Heart right ventricle (tissue), 16 donors: ENCODE results near the gene ZFP57. TPM values are rescaled to one million over a fixed set of nuclear protein-coding genes. Genes with fewer than 3 reads are reported as not detected.

Experiments
- ATAC-seq, 8 donors: fragments of 200-7000 bp; cut with Tn5 transposase; one replicate each; pipeline ENCODE4 v1.9.1; 2020; ENCODE audit warnings: mild to moderate bottlenecking in 8 of 8, moderate library complexity in 8 of 8, moderate number of reproducible peaks in 1 of 8
- DNase-seq, 2 donors: peaks; one replicate each; pipeline ENCODE4 v3.0.0-alpha.2; 2020
- H3K27ac ChIP-seq, 10 donors: fragments of 200-600 bp; sonication (generic) in 2 of 10; one replicate each; pipeline versions ENCODE4 v1.5.0 to v1.8.0; 2020 to 2022; ENCODE audit warnings: mild to moderate bottlenecking in 3 of 10
- H3K27me3 ChIP-seq, 7 donors: fragments of 200-600 bp; one replicate each; pipeline ENCODE4 v1.8.0; 2021 to 2022; ENCODE audit warnings: mild to moderate bottlenecking in 2 of 7
- H3K36me3 ChIP-seq, 9 donors: fragments of 200-600 bp; sonication (generic) in 1 of 9; one replicate each; pipeline versions ENCODE4 v1.5.0 to v1.8.0; 2020 to 2022; ENCODE audit warnings: mild to moderate bottlenecking in 2 of 9
- H3K4me1 ChIP-seq, 9 donors: fragments of 200-600 bp; sonication (generic) in 1 of 9; one replicate each; pipeline versions ENCODE4 v1.5.0 to v1.8.0; 2020 to 2022; ENCODE audit warnings: mild to moderate bottlenecking in 4 of 9
- H3K4me3 ChIP-seq, 10 donors: fragments of 200-600 bp; sonication (generic) in 2 of 10; one replicate each; pipeline versions ENCODE4 v1.5.0 to v1.8.0; 2020 to 2022; ENCODE audit warnings: mild to moderate bottlenecking in 7 of 10, moderate library complexity in 2 of 10
- H3K9me3 ChIP-seq, 11 donors: fragments of 200-600 bp in 10 of 11; sonication (generic) in 2 of 11; one replicate each; pipeline versions ENCODE4 v1.5.0 to v1.8.0; 2013 to 2022; ENCODE audit warnings: mild to moderate bottlenecking in 2 of 11, control low read depth in 1 of 11, moderate library complexity in 1 of 11
- WGBS, 2 donors: extraction: QIAGEN DNeasy Blood & Tissue Kit; methylation state at CpG; one replicate each; pipeline ENCODE4 v1.1.7; 2013; ENCODE audit warnings: inconsistent platforms in 1 of 2; 5-methylcytosine and 5-hydroxymethylcytosine counted together
- intact Hi-C, 10 donors: fragments of 100-400 bp; cut with DNase I; formaldehyde crosslinking; loops; one replicate each; pipeline versions ENCODE4 v1.11.1 to v1.14.2; 2022
- polyA plus RNA-seq, 2 donors: library from polyadenylated mRNA; stranded (reverse); fragments of 200-250 nt; gene quantifications; one replicate each; pipeline ENCODE4 v1.2.3, GENCODE V29; 2013
- total RNA-seq, 10 donors: library from RNA; stranded (reverse); fragmentation: NEBNext Ultra II Directional in 3 of 10; extraction: Animal tissue kit (Norgen Biotek cat#: 25700) in 3 of 10; gene quantifications; one replicate each; pipeline versions ENCODE4 v1.2.1 to v1.2.4, GENCODE V29; 2021 to 2023
- TF ChIP-seq, protein P1 (sequence below), 9 donors: fragments of 200-600 bp; sonication (generic) in 2 of 9; IDR thresholded peaks; one replicate each; pipeline versions ENCODE4 v1.5.0 to v1.8.0; 2021 to 2022; ENCODE audit warnings: antibody characterized with exemption in 9 of 9, mild to moderate bottlenecking in 5 of 9, moderate library complexity in 1 of 9
- donor health status: Arrhythmogenic right ventricular cardiomyopathy.
- donor health status: ischemic (EF 13 %, LVEDD 7.1; RV severe dilation, severe dysfunction).
- donor health status: healthy with polysubstance abuse.
- donor health status: DM: no; HTN: yes; CAD: no.
- donor health status: DM: no; HTN: no; CAD: no.
- donor health status: ischemic (EF 25% LVEDD 6.9; RV normal size, moderate dysfunction).
- donor health status: ischemic (EF 25% LVEDD 5.7; RV mildly dilated, moderate dysfunction).
- donor health status: healthy.
- donor health status: DM: yes; HTN: yes; CAD: no.
- donor health status: Ischemic cardiomyopathy.
- donor health status: ischemic (EF 35%, LVEDD 5.7; RV mildly dilated, moderate dysfunction).
- donor health status: nonischemic (EF 11% LVEDD 7.7; RV severe dilation, severe dysfunction).
- donor health status: DM: yes; HTN: yes; CAD: no.
- donor health status: PGD.
- donor health status: ischemic (EF 29% LVEDD 5.4; RV normal size, mild dysfunction).
- donor health status: nonischemic (EF 23%, LVEDD 6.1; RV moderate dilation, normal function).

The ZFP57 gene
- total and polyA plus RNA-seq, 12 donors, result 0.06 to 14.7 (median 2.5) TPM; not detected in 7

DNA sequence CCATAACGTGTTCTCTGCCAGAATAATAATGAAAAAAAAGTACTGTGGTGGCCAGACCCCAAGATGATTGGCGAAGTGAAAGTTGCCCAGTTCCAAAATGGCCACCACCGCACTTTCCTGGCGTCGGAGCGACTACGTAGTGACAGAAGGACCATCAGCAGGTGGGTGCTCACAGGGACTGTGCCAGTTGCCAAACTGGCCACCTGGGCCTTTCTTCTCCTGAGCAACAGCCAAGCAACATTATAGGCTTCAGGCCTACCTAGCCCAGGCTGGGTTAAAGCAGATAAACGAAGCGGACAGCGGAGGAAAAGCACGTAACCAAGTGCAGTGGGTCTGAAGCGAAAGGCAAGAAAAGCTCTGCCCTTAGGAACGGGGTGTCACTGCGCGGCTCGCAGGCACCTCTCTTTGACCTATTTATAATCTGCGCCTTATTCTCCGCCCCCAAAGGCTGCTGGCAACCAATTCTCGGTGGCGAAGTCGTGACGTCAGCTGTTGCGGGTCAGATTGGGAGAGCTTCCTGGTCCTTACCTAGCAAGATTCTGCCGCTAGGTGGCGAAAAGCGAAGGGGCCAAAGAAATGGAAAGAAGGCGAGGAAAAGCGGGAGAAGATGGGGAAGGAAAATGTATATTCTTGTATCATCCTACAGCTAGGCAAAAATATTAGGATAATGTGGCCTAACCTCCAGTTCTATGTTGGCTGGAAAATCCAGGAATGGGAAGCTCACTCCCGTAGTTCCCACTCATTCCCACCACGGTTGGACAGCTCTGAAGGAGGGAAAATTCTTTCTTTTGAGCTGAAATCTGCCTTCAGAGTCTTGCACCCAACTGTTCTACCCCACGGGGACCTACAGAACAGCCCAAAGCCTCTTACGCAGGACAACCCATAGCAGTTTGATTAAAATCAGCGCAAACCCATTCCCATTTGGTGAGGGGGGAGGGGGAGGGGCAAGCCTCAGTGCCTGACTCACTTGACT, 31.0 kb downstream of the ZFP57 start:
- H3K4me3 ChIP-seq, result peak overlapping the region; percentile 24 to 72 (median 57)
- peak; percentile 96 to 99 (median 98) for ATAC-seq
- TF ChIP-seq, protein P1, sequence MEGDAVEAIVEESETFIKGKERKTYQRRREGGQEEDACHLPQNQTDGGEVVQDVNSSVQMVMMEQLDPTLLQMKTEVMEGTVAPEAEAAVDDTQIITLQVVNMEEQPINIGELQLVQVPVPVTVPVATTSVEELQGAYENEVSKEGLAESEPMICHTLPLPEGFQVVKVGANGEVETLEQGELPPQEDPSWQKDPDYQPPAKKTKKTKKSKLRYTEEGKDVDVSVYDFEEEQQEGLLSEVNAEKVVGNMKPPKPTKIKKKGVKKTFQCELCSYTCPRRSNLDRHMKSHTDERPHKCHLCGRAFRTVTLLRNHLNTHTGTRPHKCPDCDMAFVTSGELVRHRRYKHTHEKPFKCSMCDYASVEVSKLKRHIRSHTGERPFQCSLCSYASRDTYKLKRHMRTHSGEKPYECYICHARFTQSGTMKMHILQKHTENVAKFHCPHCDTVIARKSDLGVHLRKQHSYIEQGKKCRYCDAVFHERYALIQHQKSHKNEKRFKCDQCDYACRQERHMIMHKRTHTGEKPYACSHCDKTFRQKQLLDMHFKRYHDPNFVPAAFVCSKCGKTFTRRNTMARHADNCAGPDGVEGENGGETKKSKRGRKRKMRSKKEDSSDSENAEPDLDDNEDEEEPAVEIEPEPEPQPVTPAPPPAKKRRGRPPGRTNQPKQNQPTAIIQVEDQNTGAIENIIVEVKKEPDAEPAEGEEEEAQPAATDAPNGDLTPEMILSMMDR (IDR thresholded peaks at IDR 0.05), result peak; percentile 86 to 97 (median 94)
- H3K27me3 ChIP-seq, result peaks cover 0 to 3% (median 0%) of the 10 kb centered on the region in 7 donors
- peak; percentile 96 to 98 for DNase-seq
- H3K27ac ChIP-seq, result peak overlapping the region; percentile 78 to 98 (median 95)
- intact Hi-C loops, result loop anchor here in 5 of 10 donors (1.0 to 10.0 kb wide), 6 partner anchors 17 to 105 kb away; partner anchors contain the start of gene GABBR1 (in 1 of the 5)
- H3K9me3 ChIP-seq, result no peaks in the 10 kb centered on the region
- no peaks in the 10 kb centered on the region for H3K36me3 ChIP-seq
- peaks cover 2 to 22% (median 10%) of the 10 kb centered on the region in 9 donors for H3K4me1 ChIP-seq
- 4 to 5% methylated on average over 33 of the region's 33 CpGs for WGBS, 2 donors

- intact Hi-C loops, result loop anchor here in 2 of 10 donors (2.0 to 5.0 kb wide), 2 partner anchors 49 kb away; no protein-coding TSS in a partner anchor
- 91 to 92% methylated on average over 23 of the region's 23 CpGs for WGBS, 2 donors
- no peak for ATAC-seq
Observed at GRCh38 chr6:29647927-29648642, 32.9 kb downstream of the ZFP57 start.

GRCh38 chr6:29641430-29642148, 39.4 kb downstream of the ZFP57 start:
- intact Hi-C loops, result no loop called here
- Histone ChIP-seq H3K4me1 (peaks cover 0 to 6% (median 0%) of the 10 kb centered on the region in 9 donors), H3K9me3 (no peaks in the 10 kb centered on the region), H3K36me3 (no peaks in the 10 kb centered on the region), H3K4me3 (no peak overlapping the region), H3K27me3 (no peaks in the 10 kb centered on the region), H3K27ac (no peak overlapping the region)
- TF ChIP-seq, protein P1 (IDR thresholded peaks at IDR 0.05), result no peak
- 55 to 58% methylated on average over 3 of the region's 3 CpGs for WGBS, 2 donors
- DNase-seq, result no peak
- peak in 1 of 8 donors; percentile 33 for ATAC-seq

More at GRCh38 chr6:29647927-29648642, 32.9 kb downstream of the ZFP57 start:
- H3K36me3 ChIP-seq, result no peaks in the 10 kb centered on the region
- no peaks in the 10 kb centered on the region for H3K9me3 ChIP-seq
- no peak overlapping the region for H3K27ac ChIP-seq
- no peak overlapping the region for H3K4me3 ChIP-seq
- no peak for DNase-seq
- TF ChIP-seq, protein P1 (IDR thresholded peaks at IDR 0.05), result peak; percentile 10 to 64 (median 52)
- H3K27me3 ChIP-seq, result no peaks in the 10 kb centered on the region
- H3K4me1 ChIP-seq, result peaks cover 2 to 16% (median 5%) of the 10 kb centered on the region in 9 donors
